Breast epithelium (tissue), 4 donors: ENCODE data around the gene RANBP1. TPM values are rescaled to one million over a fixed set of nuclear protein-coding genes. Genes with fewer than 3 reads are reported as not detected.
A peak's percentile ranks its signal among the peaks of the same experiment; 100 is the strongest.

Experiments
- DNase-seq, 2 donors: peaks; one replicate each; pipeline ENCODE4 v3.0.0-alpha.2; 2019; ENCODE audit warnings: low spot score in 2 of 2
- H3K27ac ChIP-seq, 2 donors: fragments of 200-600 bp; sonication (generic) in 1 of 2; one replicate each; pipeline ENCODE4 v1.5.1; 2016 to 2019; ENCODE audit warnings: mild to moderate bottlenecking in 1 of 2
- H3K27me3 ChIP-seq, 2 donors: fragments of 200-600 bp; sonication (generic) in 1 of 2; one replicate each; pipeline versions ENCODE4 v1.5.1 to v1.6.0; 2017 to 2019; ENCODE audit warnings: control low read depth in 1 of 2, mild to moderate bottlenecking in 1 of 2
- H3K36me3 ChIP-seq: fragments of 200-600 bp; one replicate; pipeline ENCODE4 v1.5.1; 2019
- H3K4me1 ChIP-seq, 2 donors: fragments of 200-600 bp; sonication (generic); one replicate each; pipeline ENCODE4 v1.5.1; 2016 to 2019; ENCODE audit warnings: control low read depth in 1 of 2
- H3K4me3 ChIP-seq, 3 donors: fragments of 200-600 bp; sonication (generic); 1 replicate in 2 of 3; 2 replicates in 1 of 3; pipeline ENCODE4 v1.5.1; 2016 to 2019; ENCODE audit warnings: mild to moderate bottlenecking in 3 of 3, moderate library complexity in 2 of 3
- H3K9me3 ChIP-seq, 2 donors: fragments of 200-600 bp; sonication (generic) in 1 of 2; one replicate each; pipeline ENCODE4 v1.5.1; 2016 to 2019; ENCODE audit warnings: control low read depth in 1 of 2
- POLR2A ChIP-seq: fragments of 450-650 bp; IDR thresholded peaks from one replicate; pipeline ENCODE4 v1.6.1; 2016; ENCODE audit warnings: antibody characterized with exemption, mild to moderate bottlenecking, moderate library complexity
- POLR2AphosphoS5 ChIP-seq, 3 donors: sonication (generic); formaldehyde crosslinking; IDR thresholded peaks; one replicate each; pipeline ENCODE4 v1.6.1; 2017; ENCODE audit warnings: antibody characterized with exemption in 3 of 3
- intact Hi-C: fragments of 100-400 bp; cut with DNase I; formaldehyde crosslinking; loops from one replicate; pipeline ENCODE4 v1.15.1; 2023; ENCODE audit warnings: low total_unique reads
- total RNA-seq, 3 donors: library from RNA; depleted of rRNA; stranded (reverse); fragments of >200 nt; gene quantifications; one replicate each; pipeline ENCODE4 v1.1.0, GENCODE V29; 2016
- TF ChIP-seq, protein P1 (sequence below), 3 donors: fragments of 450-650 bp; IDR thresholded peaks; one replicate each; pipeline ENCODE4 v1.5.1; 2016 to 2017; ENCODE audit warnings: antibody characterized with exemption in 3 of 3, mild to moderate bottlenecking in 3 of 3, moderate library complexity in 3 of 3

RANBP1 gene
- total RNA-seq, 3 donors from 2014 or later, result 131 to 202 (median 146) TPM

DNA sequence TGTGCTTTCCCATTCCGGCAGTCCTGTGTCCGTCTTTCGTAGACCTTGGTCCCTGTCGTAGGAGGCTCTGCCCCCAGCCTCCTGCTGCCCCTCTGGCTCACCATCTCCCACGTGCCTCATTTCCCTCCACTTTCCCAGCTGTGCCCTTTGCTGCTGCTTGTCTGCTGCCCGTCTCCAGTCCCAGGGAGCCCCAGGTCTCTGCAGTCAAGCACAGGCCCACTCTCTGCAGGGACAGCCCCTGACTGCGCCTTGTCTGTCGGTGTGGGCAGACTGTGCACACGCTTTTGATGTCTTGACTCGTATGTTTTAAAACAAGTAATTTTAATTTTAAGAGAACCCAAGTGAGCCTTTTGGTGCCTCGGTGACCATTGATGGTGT lies 23.4 kb upstream of the RANBP1 start:
- Histone ChIP-seq H3K9me3 (no peaks in the 10 kb centered on the region), H3K27ac (no peak overlapping the region), H3K4me3 (no peak overlapping the region), H3K27me3 (no peaks in the 10 kb centered on the region), H3K36me3 (peaks cover 23% of the 10 kb centered on the region), H3K4me1 (no peaks in the 10 kb centered on the region)
- intact Hi-C loops, result no loop called here
- TF ChIP-seq POLR2AphosphoS5 (IDR thresholded peaks at IDR 0.05) (no peak), POLR2A (no peak)
- TF ChIP-seq, protein P1, sequence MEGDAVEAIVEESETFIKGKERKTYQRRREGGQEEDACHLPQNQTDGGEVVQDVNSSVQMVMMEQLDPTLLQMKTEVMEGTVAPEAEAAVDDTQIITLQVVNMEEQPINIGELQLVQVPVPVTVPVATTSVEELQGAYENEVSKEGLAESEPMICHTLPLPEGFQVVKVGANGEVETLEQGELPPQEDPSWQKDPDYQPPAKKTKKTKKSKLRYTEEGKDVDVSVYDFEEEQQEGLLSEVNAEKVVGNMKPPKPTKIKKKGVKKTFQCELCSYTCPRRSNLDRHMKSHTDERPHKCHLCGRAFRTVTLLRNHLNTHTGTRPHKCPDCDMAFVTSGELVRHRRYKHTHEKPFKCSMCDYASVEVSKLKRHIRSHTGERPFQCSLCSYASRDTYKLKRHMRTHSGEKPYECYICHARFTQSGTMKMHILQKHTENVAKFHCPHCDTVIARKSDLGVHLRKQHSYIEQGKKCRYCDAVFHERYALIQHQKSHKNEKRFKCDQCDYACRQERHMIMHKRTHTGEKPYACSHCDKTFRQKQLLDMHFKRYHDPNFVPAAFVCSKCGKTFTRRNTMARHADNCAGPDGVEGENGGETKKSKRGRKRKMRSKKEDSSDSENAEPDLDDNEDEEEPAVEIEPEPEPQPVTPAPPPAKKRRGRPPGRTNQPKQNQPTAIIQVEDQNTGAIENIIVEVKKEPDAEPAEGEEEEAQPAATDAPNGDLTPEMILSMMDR (IDR thresholded peaks at IDR 0.05), result no peak
- DNase-seq, result no peak

DNA sequence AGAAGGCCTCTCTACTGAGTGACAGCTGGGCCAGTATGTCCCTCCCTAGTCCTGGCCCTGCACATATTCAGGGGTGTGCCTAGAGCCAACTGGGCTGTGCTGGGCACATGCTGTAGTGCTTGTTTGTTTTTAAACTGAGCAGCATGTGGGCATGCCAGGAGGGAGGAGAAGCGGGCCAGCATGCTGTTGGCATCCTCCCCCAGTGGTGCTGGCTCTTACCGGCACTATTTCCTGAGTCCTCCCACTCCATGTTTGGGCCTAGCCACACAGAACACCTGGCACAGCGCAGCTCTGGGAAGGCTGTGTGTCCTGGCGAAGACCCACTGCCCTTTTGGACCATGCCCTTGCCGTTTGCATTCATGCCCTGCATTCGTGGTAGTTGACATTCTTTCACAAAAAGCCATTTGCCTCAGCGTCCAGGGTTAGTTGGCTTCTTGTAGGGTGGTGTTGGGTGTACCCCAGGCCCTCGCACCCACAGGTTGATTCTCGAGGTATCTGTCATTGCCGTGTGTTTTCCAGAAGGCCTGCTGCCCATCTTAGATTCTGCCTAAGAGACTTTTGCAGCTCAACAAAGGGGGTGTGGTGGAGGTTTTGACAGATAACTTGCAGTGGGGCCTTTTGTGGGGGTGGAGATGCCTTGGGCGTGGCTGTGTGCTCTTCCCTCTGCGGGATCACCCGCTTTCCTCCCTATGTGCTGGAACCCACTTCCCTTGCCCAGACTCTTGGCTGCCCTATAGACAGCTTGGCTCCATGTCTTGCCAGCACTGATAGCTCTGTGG lies 22.3 kb upstream of the RANBP1 start:
- Histone ChIP-seq H3K4me3 (no peak overlapping the region), H3K4me1 (no peaks in the 10 kb centered on the region), H3K27ac (no peak overlapping the region), H3K36me3 (peaks cover 13% of the 10 kb centered on the region), H3K9me3 (no peaks in the 10 kb centered on the region), H3K27me3 (no peaks in the 10 kb centered on the region)
- no peak for TF ChIP-seq POLR2A
- TF ChIP-seq, protein P1 (IDR thresholded peaks at IDR 0.05), result no peak
- no peak for TF ChIP-seq POLR2AphosphoS5 (IDR thresholded peaks at IDR 0.05)
- intact Hi-C loops, result no loop called here
- peak in 1 of 2 donors; percentile 58 for DNase-seq

DNA sequence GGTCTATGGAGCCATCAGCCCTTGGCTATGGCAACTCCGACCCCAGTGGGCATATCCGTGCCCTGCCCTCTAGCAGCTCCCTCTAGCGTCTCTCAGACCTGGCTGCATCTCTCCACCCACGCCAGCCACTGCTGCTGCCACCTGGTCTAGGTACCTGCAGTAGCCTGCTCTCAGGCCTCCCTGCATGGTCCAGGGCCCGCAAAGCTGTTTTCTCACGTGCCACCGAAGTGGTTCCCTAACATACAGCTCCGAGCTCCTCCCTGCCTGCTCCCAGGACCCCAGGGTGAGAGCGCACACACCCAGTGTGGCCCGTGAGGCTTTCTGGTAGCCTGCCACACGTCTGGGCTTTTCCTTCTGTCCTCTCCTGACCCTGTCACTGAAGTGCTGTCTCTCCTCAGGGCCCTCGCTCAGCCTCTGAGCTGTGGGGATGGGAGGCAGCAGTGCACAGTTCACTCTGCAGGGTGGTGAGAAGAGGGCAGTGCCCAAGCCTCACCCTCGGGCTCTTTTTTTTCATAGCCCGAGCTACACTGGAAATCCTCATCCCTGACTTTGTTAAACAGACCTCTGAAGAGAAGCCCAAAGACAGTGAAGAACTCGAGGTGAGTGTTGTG lies 21.6 kb upstream of the RANBP1 start:
- TF ChIP-seq POLR2AphosphoS5 (IDR thresholded peaks at IDR 0.05), result no peak
- TF ChIP-seq, protein P1 (IDR thresholded peaks at IDR 0.05), result no peak
- TF ChIP-seq POLR2A, result no peak
- Histone ChIP-seq H3K4me3 (no peak overlapping the region), H3K27ac (no peak overlapping the region), H3K36me3 (peaks cover 13% of the 10 kb centered on the region), H3K9me3 (no peaks in the 10 kb centered on the region), H3K27me3 (no peaks in the 10 kb centered on the region), H3K4me1 (no peaks in the 10 kb centered on the region)
- no peak for DNase-seq
- intact Hi-C loops, result no loop called here

DNA sequence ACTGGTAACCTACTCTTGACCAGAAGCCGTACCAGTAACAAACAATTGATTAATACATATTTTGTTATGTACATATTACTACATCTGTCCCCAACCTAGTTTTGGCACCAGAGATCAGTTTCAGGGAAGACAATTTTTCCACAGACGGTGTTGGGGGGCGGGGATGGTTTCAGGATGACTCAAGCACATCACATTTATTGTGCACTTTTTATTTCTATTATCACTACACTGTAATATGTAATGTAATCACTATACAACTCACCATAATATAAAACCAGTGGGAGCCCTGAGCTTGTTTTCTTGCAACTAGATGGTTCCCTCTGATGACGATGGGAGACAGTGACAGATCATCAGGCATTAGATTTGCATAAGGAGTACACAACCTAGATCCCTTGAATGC lies 20.4 kb upstream of the RANBP1 start:
- no peak for DNase-seq
- no peak overlapping the region for H3K27ac ChIP-seq
- H3K27me3 ChIP-seq, result no peaks in the 10 kb centered on the region
- no peak for TF ChIP-seq POLR2A
- TF ChIP-seq POLR2AphosphoS5 (IDR thresholded peaks at IDR 0.05), result no peak
- TF ChIP-seq, protein P1 (IDR thresholded peaks at IDR 0.05), result no peak
- intact Hi-C loops, result no loop called here
- H3K4me3 ChIP-seq, result no peak overlapping the region
- H3K4me1 ChIP-seq, result no peaks in the 10 kb centered on the region
- peaks cover 13% of the 10 kb centered on the region for H3K36me3 ChIP-seq
- no peaks in the 10 kb centered on the region for H3K9me3 ChIP-seq
